Fibroblast of the conjunctiva (primary cell): ENCODE results near the gene PRR7.

ENCODE experiments used
- DNase-seq: peaks from one replicate; pipeline ENCODE4 v3.0.0-alpha.2; 2010; ENCODE audit warnings: low read depth

The PRR7 gene

GRCh38 chr5:177435847-177436536 lies 10.6 kb upstream of the PRR7 start:
- DNase-seq, result no peak

- no peak for DNase-seq
Observed at GRCh38 chr5:177437623-177438022, 9.0 kb upstream of the PRR7 start.

GRCh38 chr5:177438468-177438867 lies 8.1 kb upstream of the PRR7 start:
- DNase-seq, result no peak

GRCh38 chr5:177439518-177440053 lies 7.0 kb upstream of the PRR7 start:
- no peak for DNase-seq

- DNase-seq, result no peak
Observed at GRCh38 chr5:177440211-177440989, 6.2 kb upstream of the PRR7 start.

GRCh38 chr5:177440990-177441780 lies 5.4 kb upstream of the PRR7 start:
- DNase-seq, result no peak

- no peak for DNase-seq
Observed at GRCh38 chr5:177442066-177442826, 4.4 kb upstream of the PRR7 start.

GRCh38 chr5:177443144-177443983 lies 3.2 kb upstream of the PRR7 start:
- DNase-seq, result no peak

- DNase-seq, result no peak
Observed at GRCh38 chr5:177444106-177445051, 2.2 kb upstream of the PRR7 start.

GRCh38 chr5:177445052-177445916 lies 1.3 kb upstream of the PRR7 start:
- no peak for DNase-seq

- no peak for DNase-seq
Observed at GRCh38 chr5:177445917-177446199, 756 bp upstream of the PRR7 start.

- no peak for DNase-seq
Observed at GRCh38 chr5:177447066-177447610, 524 bp downstream of the PRR7 start.

- DNase-seq, result peak; percentile 60
Observed at GRCh38 chr5:177447611-177448243, 1.1 kb downstream of the PRR7 start.

GRCh38 chr5:177448244-177448950 lies 1.8 kb downstream of the PRR7 start:
- DNase-seq, result no peak

- DNase-seq, result no peak
Observed at GRCh38 chr5:177449140-177450061, 2.8 kb downstream of the PRR7 start.

GRCh38 chr5:177450667-177451424 lies 4.2 kb downstream of the PRR7 start:
- DNase-seq, result no peak
